Measurements from ENCODE around the gene DNAL1. TPM values are rescaled to one million over a fixed set of nuclear protein-coding genes. Genes with fewer than 3 reads are reported as not detected.

The DNAL1 gene
- total RNA-seq, 1 donor from 2014 or later = 29.4 TPM

DNA sequence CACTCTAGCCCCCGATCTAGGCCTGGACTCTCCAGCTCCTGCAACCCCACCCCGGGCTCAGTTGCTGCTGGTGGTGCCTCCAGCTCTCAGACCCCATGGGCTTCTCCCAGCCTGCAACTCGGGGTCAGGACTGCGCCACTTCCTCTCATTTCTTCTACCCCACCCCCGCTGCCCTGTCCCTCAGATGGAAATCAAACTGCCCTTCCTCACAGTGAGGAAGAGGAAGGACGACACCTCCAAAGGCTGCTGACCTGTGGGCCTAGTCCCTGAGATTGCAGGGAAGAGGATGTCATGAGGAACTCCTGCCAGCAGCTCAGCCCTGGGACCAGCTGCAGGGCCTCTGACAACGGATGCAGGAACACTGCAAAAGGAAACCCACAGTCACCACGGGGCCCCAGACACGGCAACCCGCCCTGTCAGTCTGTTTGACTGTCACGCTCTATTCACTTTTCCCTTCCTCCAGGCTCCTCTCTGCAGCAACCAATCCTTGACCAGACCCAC is 98.7 kb downstream of the DNAL1 start:
- Histone ChIP-seq H3K79me2 (ENCODE audit: low read depth) (no peaks in the 10 kb centered on the region), H3K4me1 (peaks cover 40% of the 10 kb centered on the region), H3K4me3 (no peak overlapping the region), H4K20me1 (ENCODE audit: low read depth) (no peaks in the 10 kb centered on the region), H3K9ac (no peak overlapping the region), H3K9me3 (ENCODE audit: low read depth) (no peaks in the 10 kb centered on the region), H3K36me3 (no peaks in the 10 kb centered on the region), H3K4me2 (no peak overlapping the region), H2AFZ (replicated peaks) (no peak overlapping the region), H3F3A (ENCODE audit: low read depth) (peaks cover 22% of the 10 kb centered on the region), H3K27ac (no peak overlapping the region), H3K27me3 (no peaks in the 10 kb centered on the region)
- no peaks in the 10 kb centered on the region for H3K9me3 Mint-ChIP-seq
- no peak overlapping the region for H3K4me3 Mint-ChIP-seq
- H3K36me3 Mint-ChIP-seq = no peaks in the 10 kb centered on the region
- TF ChIP-seq EZH2phosphoT487 (IDR thresholded peaks at IDR 0.05) = no peak
- no peak for TF ChIP-seq EZH2 (IDR thresholded peaks at IDR 0.05)
- TF ChIP-seq, protein P1, sequence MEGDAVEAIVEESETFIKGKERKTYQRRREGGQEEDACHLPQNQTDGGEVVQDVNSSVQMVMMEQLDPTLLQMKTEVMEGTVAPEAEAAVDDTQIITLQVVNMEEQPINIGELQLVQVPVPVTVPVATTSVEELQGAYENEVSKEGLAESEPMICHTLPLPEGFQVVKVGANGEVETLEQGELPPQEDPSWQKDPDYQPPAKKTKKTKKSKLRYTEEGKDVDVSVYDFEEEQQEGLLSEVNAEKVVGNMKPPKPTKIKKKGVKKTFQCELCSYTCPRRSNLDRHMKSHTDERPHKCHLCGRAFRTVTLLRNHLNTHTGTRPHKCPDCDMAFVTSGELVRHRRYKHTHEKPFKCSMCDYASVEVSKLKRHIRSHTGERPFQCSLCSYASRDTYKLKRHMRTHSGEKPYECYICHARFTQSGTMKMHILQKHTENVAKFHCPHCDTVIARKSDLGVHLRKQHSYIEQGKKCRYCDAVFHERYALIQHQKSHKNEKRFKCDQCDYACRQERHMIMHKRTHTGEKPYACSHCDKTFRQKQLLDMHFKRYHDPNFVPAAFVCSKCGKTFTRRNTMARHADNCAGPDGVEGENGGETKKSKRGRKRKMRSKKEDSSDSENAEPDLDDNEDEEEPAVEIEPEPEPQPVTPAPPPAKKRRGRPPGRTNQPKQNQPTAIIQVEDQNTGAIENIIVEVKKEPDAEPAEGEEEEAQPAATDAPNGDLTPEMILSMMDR (IDR thresholded peaks at IDR 0.05) = no peak
- H3K4me1 Mint-ChIP-seq = peaks cover 65% of the 10 kb centered on the region
- peak overlapping the region; percentile 87 for H3K27ac Mint-ChIP-seq
- H3K27me3 Mint-ChIP-seq (ENCODE audit: insufficient read depth, low read depth) = peaks cover 2% of the 10 kb centered on the region
- no peak for DNase-seq (ENCODE audit: low spot score)

DNA sequence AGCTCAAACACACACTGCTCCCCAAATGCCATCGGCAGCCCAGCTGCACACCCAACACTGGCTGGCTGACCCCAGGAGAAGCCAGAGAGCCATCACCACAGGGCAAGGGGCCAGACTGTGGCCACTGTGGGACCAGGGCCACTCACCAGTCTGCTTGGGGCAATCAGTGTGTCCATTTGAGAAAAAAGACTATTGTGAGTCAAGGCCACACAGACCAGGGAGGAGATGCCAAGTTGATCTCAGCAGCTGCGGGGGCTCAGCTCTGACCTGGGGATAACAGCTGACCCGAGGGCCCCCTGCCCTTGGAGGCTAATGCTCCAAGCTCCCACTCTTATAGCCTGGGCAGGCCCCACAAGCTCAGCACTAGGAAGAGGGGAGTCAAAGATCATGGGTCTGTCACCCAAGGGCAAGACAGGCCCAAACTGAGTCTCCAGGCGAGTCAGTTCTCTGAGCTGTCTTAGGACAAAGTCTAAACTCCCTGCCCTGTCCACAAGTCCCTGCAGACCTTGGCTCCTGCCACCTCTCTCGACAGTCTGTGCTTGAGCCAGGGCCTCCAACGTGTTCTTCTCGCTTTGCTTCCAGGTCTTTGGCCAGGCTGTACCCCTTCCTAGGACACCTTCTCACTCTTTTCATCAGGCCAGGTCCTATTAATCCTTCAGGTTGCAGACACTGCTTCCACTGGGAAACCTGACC is 99.5 kb downstream of the DNAL1 start:
- TF ChIP-seq EZH2phosphoT487 (IDR thresholded peaks at IDR 0.05) (no peak), EZH2 (IDR thresholded peaks at IDR 0.05) (no peak)
- TF ChIP-seq, protein P1 (IDR thresholded peaks at IDR 0.05) = no peak
- peaks cover 65% of the 10 kb centered on the region for H3K4me1 Mint-ChIP-seq

DNA sequence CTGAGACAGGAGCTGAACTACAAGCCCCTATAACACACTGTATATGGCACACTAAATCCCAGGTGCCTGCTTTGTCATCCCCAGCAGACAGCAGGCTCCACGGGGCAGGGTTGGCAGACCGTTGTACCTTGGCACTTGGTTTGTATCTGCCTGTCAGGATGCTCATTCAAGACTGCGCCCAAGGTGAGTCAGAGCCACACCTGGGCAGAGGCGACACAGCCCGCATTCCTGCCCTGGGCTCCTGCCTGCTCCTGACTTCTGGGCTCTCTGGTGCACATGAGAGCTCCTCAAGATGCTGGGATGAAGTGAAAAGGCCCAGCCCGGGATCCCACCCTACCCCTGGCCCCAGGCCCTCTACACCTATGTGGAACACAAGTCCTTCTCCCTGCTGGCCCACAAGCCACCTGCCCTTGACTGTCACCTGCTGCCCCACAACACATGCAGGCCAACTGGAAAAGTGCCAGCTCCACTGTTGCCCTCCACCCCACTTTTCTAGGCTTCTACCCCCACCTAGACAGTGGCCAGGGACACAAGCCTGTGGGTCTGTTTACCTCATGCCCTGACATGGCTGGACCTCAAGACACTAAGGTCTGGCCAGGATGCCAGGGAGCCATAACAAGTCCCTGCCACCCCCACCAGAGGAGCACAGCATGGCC is 100.2 kb downstream of the DNAL1 start:
- H3K4me1 Mint-ChIP-seq = peaks cover 71% of the 10 kb centered on the region
- H3K4me2 ChIP-seq = no peak overlapping the region
- H3K27me3 ChIP-seq = no peaks in the 10 kb centered on the region
- no peak for TF ChIP-seq EZH2phosphoT487 (IDR thresholded peaks at IDR 0.05)
- TF ChIP-seq EZH2 (IDR thresholded peaks at IDR 0.05) = no peak
- TF ChIP-seq, protein P1 (IDR thresholded peaks at IDR 0.05) = no peak
- no peak overlapping the region for H3K4me3 ChIP-seq
- H3K4me3 Mint-ChIP-seq = no peak overlapping the region
- DNase-seq (ENCODE audit: low spot score) = no peak
- no peaks in the 10 kb centered on the region for H3K36me3 Mint-ChIP-seq
- peaks cover 2% of the 10 kb centered on the region for H3K27me3 Mint-ChIP-seq (ENCODE audit: insufficient read depth, low read depth)
- H3K36me3 ChIP-seq = no peaks in the 10 kb centered on the region
- no peak overlapping the region for H3K9ac ChIP-seq
- H3K4me1 ChIP-seq = peaks cover 40% of the 10 kb centered on the region
- H3K9me3 ChIP-seq (ENCODE audit: low read depth) = no peaks in the 10 kb centered on the region
- H3F3A ChIP-seq (ENCODE audit: low read depth) = peaks cover 22% of the 10 kb centered on the region
- peak overlapping the region; percentile 57 for H3K27ac Mint-ChIP-seq
- peaks cover 4% of the 10 kb centered on the region for H4K20me1 ChIP-seq (ENCODE audit: low read depth)
- H3K27ac ChIP-seq = no peak overlapping the region
- H3K79me2 ChIP-seq (ENCODE audit: low read depth) = no peaks in the 10 kb centered on the region
- no peaks in the 10 kb centered on the region for H3K9me3 Mint-ChIP-seq
- H2AFZ ChIP-seq (replicated peaks) = no peak overlapping the region

More for the DNA sequence above, 99.5 kb downstream of the DNAL1 start:
- no peaks in the 10 kb centered on the region for H4K20me1 ChIP-seq (ENCODE audit: low read depth)
- H3K27me3 ChIP-seq = no peaks in the 10 kb centered on the region
- H3K36me3 ChIP-seq = no peaks in the 10 kb centered on the region
- H3K4me3 ChIP-seq = no peak overlapping the region
- no peak overlapping the region for H3K9ac ChIP-seq
- Mint-ChIP-seq H3K4me3 (no peak overlapping the region), H3K27me3 (ENCODE audit: insufficient read depth, low read depth) (peaks cover 2% of the 10 kb centered on the region), H3K9me3 (no peaks in the 10 kb centered on the region), H3K27ac (no peak overlapping the region), H3K36me3 (no peaks in the 10 kb centered on the region)
- DNase-seq (ENCODE audit: low spot score) = no peak
- no peak overlapping the region for H3K27ac ChIP-seq
- no peaks in the 10 kb centered on the region for H3K79me2 ChIP-seq (ENCODE audit: low read depth)
- peaks cover 40% of the 10 kb centered on the region for H3K4me1 ChIP-seq
- H3K4me2 ChIP-seq = no peak overlapping the region
- no peak overlapping the region for H2AFZ ChIP-seq (replicated peaks)
- no peaks in the 10 kb centered on the region for H3K9me3 ChIP-seq (ENCODE audit: low read depth)
- H3F3A ChIP-seq (ENCODE audit: low read depth) = peaks cover 22% of the 10 kb centered on the region
